Regular cardiac myocyte (primary cell): ENCODE results near the gene ERMN. TPM values are rescaled to one million over a fixed set of nuclear protein-coding genes. Genes with fewer than 3 reads are reported as not detected.

Experiments
- total RNA-seq: library from RNA; depleted of rRNA; stranded (reverse); fragments of >200 nt; gene quantifications from 2 replicates; pipeline ENCODE4 v1.2.3, GENCODE V29; 2014

The ERMN gene
- total RNA-seq, result 0.19 and 0.28 TPM in 2 replicates

DNA sequence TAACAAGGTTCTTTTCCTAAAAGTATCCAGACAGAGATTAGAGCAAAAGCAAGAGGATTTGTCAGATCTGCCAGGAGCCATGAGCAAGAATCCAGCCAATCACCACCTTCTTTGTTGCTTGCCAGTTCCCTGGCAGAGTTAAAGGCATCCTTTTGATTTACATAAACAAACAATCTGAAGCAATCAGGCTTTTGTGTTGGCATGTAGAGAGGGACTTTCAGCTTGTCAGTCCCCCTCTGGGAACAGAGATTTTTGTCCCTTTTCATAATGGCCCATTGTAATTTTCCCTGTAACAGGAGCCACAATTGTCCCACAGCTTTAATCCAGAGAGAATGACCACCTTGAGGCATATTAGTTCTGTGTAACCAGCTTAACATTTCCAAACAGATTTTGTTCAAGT lies at the start of gene ERMN:
TSS of gene ERMN (minus strand) at position 39 of the 400 bp plus-strand sequence. CDS start 182 bp downstream, outside the sequence.

Other genes starting within 250 kb of the ERMN start
- 87.6 and 183 TPM in 2 replicates for gene GALNT5, start 68.1 kb downstream of the ERMN start, total RNA-seq
- gene CYTIP, start 118.3 kb upstream of the ERMN start, total RNA-seq, result 5.0 and 5.9 TPM in 2 replicates